IMR-90 (cell line): Measurements from ENCODE around the gene SLC16A7. TPM values are rescaled to one million over a fixed set of nuclear protein-coding genes. Genes with fewer than 3 reads are reported as not detected.

ENCODE experiments used
- ATAC-seq: fragments of 200-7000 bp; cut with Tn5 transposase; 2 replicates; pipeline ENCODE4 v1.9.1; 2020; ENCODE audit warnings: low read depth, mild to moderate bottlenecking, moderate library complexity
- BruUV-seq: library from RNA; stranded (reverse); fragments of 400-500 nt; replicated peaks from 2 replicates; lab custom pipeline; 2021; lab: Mats Ljungman, UMichigan
- CTCF ChIA-PET: fragments of 300-600 bp; formaldehyde crosslinking; extraction: SDS; loops from one replicate; lab custom pipeline; 2021; ENCODE audit warnings: antibody characterized with exemption; lab: Yijun Ruan, JAX
- POLR2A ChIA-PET: fragments of 300-600 bp; sonication (Branson Sonifier 250); formaldehyde crosslinking; loops from one replicate; lab custom pipeline; 2022; ENCODE audit warnings: antibody characterized with exemption; ENCODE audit not compliant: unreplicated experiment; lab: Charles Lee
- DNase-seq: peaks from one replicate; pipeline ENCODE4 v3.0.0; 2013
- H2AFZ ChIP-seq: replicated peaks from 2 replicates; pipeline ENCODE3; 2013; ENCODE audit warnings: low read length, mild to moderate bottlenecking; ENCODE audit not compliant: poor library complexity
- H2AK5ac ChIP-seq: 2 replicates; pipeline ENCODE4 v1.6.1; 2013; ENCODE audit warnings: low read depth, low read length, inconsistent platforms
- H2AK9ac ChIP-seq: replicated peaks from 2 replicates; pipeline ENCODE3; 2013; ENCODE audit warnings: mild to moderate bottlenecking, low read depth, low read length, moderate library complexity; ENCODE audit not compliant: poor library complexity
- H2BK120ac ChIP-seq: 2 replicates; pipeline ENCODE4 v1.6.1; 2013; ENCODE audit warnings: low read depth, low read length, inconsistent platforms
- H2BK15ac ChIP-seq: 3 replicates; pipeline ENCODE4 v1.6.1; 2013; ENCODE audit warnings: low read depth, low read length, inconsistent platforms
- H2BK20ac ChIP-seq: 2 replicates; pipeline ENCODE4 v1.6.1; 2013; ENCODE audit warnings: low read depth, mild to moderate bottlenecking, inconsistent platforms, low read length, moderate library complexity
- H2BK5ac ChIP-seq: 2 replicates; pipeline ENCODE4 v1.6.1; 2013; ENCODE audit warnings: mild to moderate bottlenecking, low read depth, low read length, inconsistent platforms; ENCODE audit not compliant: poor library complexity, severe bottlenecking
- H3K14ac ChIP-seq: replicated peaks from 2 replicates; pipeline ENCODE4 v1.6.1; 2013; ENCODE audit warnings: low read depth, low read length, inconsistent platforms
- H3K18ac ChIP-seq: 2 replicates; pipeline ENCODE4 v1.6.1; 2013; ENCODE audit warnings: low read depth, low read length, control low read depth
- H3K23ac ChIP-seq: 2 replicates; pipeline ENCODE4 v1.6.1; 2013; ENCODE audit warnings: low read depth, low read length, inconsistent platforms
- H3K27ac ChIP-seq: 2 replicates; pipeline ENCODE4 v1.5.1; 2013; ENCODE audit warnings: mild to moderate bottlenecking, control low read depth, low read length; ENCODE audit not compliant: insufficient read depth
- H3K27me3 ChIP-seq: 2 replicates; pipeline ENCODE4 v1.6.1; 2013; ENCODE audit warnings: low read length; ENCODE audit not compliant: control insufficient read depth, insufficient read depth
- H3K36me3 ChIP-seq: 2 replicates; pipeline ENCODE4 v1.6.1; 2013; ENCODE audit warnings: low read length, mixed read lengths; ENCODE audit not compliant: control insufficient read depth, insufficient read depth
- H3K4ac ChIP-seq: 2 replicates; pipeline ENCODE4 v1.6.1; 2013; ENCODE audit warnings: low read depth, low read length, inconsistent platforms
- H3K4me1 ChIP-seq: 2 replicates; pipeline ENCODE4 v1.6.1; 2013; ENCODE audit warnings: low read length, mixed read lengths; ENCODE audit not compliant: control insufficient read depth, insufficient read depth
- H3K4me2 ChIP-seq: 2 replicates; pipeline ENCODE4 v1.6.1; 2013; ENCODE audit warnings: low read depth, mild to moderate bottlenecking, control low read depth, low read length, moderate library complexity
- H3K4me3 ChIP-seq: 2 replicates; pipeline ENCODE4 v1.5.1; 2013; ENCODE audit warnings: low read depth, mild to moderate bottlenecking, control low read depth, low read length, moderate library complexity; ENCODE audit not compliant: insufficient read depth
- H3K56ac ChIP-seq: 2 replicates; pipeline ENCODE4 v1.6.1; 2013; ENCODE audit warnings: low read length, inconsistent platforms; ENCODE audit not compliant: insufficient read depth; ENCODE audit errors: extremely low read depth
- H3K79me1 ChIP-seq, 2 experiments: 2 replicates each; pipeline ENCODE4 v1.6.1; 2013; ENCODE audit warnings: low read length in 2 of 2, inconsistent platforms in 1 of 2, low read depth in 1 of 2
- H3K9ac ChIP-seq: 2 replicates; pipeline ENCODE4 v1.6.1; 2013; ENCODE audit warnings: low read depth, low read length, control low read depth
- H3K9me1 ChIP-seq: 2 replicates; pipeline ENCODE4 v1.6.1; 2013; ENCODE audit warnings: low read length, inconsistent platforms; ENCODE audit not compliant: insufficient read depth
- H3K9me3 ChIP-seq: 2 replicates; pipeline ENCODE4 v1.6.1; 2013; ENCODE audit warnings: low read length; ENCODE audit not compliant: control insufficient read depth, insufficient read depth
- H4K20me1 ChIP-seq: 2 replicates; pipeline ENCODE4 v1.6.1; 2013; ENCODE audit warnings: low read length, inconsistent platforms; ENCODE audit not compliant: insufficient read depth
- H4K5ac ChIP-seq: 2 replicates; pipeline ENCODE4 v1.6.1; 2013; ENCODE audit warnings: mild to moderate bottlenecking, low read depth, low read length, control low read depth
- H4K8ac ChIP-seq, 2 experiments: 2 replicates each; pipeline ENCODE4 v1.6.1; 2013; ENCODE audit warnings: low read depth in 2 of 2, low read length in 2 of 2, control low read depth in 1 of 2, inconsistent platforms in 1 of 2
- H4K91ac ChIP-seq: 2 replicates; pipeline ENCODE4 v1.6.1; 2013; ENCODE audit warnings: low read depth, low read length, inconsistent platforms; ENCODE audit not compliant: insufficient read depth
- CEBPB ChIP-seq: IDR thresholded peaks from 2 replicates; pipeline ENCODE4 v1.6.1; 2012; ENCODE audit warnings: low read depth, low read length, improper control_type of control experiment
- CHD1 ChIP-seq: IDR thresholded peaks from 2 replicates; pipeline ENCODE4 v1.6.1; 2012; ENCODE audit warnings: low read depth, low read length, improper control_type of control experiment
- FOS ChIP-seq: fragments of 150-350 bp; IDR thresholded peaks from 2 replicates; pipeline ENCODE4 v1.6.1; 2016; ENCODE audit warnings: low read depth, low read length
- MAFK ChIP-seq: IDR thresholded peaks from 2 replicates; pipeline ENCODE4 v1.6.1; 2012; ENCODE audit warnings: low read depth, low read length, improper control_type of control experiment
- RAD21 ChIP-seq: IDR thresholded peaks from 2 replicates; pipeline ENCODE4 v1.6.1; 2012; ENCODE audit warnings: low read length, improper control_type of control experiment
- RFX5 ChIP-seq: IDR thresholded peaks from 2 replicates; pipeline ENCODE4 v1.8.0; 2012; ENCODE audit warnings: low read depth, mild to moderate bottlenecking, low read length, moderate library complexity
- WGBS, 2 experiments: methylation state at CpG; one replicate each; pipeline versions ENCODE4 v1.1.5 to v1.1.7; 2013; ENCODE audit warnings: missing lambda C conversion rate in 2 of 2; ENCODE audit not compliant: insufficient read length in 1 of 2; ENCODE audit errors: extremely low coverage in 2 of 2; 5-methylcytosine and 5-hydroxymethylcytosine counted together
- dilution Hi-C: fragments of 300-500 bp; cut with HindIII; formaldehyde crosslinking; loops from one replicate; pipeline ENCODE4 v1.14.3; 2018; ENCODE audit warnings: low sequenced_read_pairs; ENCODE audit not compliant: unreplicated experiment
- in situ Hi-C: fragments of 300-500 bp; cut with MboI; formaldehyde crosslinking; loops from 3 replicates; pipeline ENCODE4 v1.14.3; 2019; ENCODE audit warnings: low sequenced_read_pairs, inconsistent platforms, mixed read lengths
- intact Hi-C: fragments of 100-400 bp; cut with micrococcal nuclease; formaldehyde crosslinking; loops from 2 replicates; pipeline ENCODE4 v1.10.0; 2022
- polyA plus RNA-seq, 3 experiments: library from polyadenylated mRNA; depleted of rRNA; stranded (reverse); fragments of >200 nt; gene quantifications; 2 replicates each; pipeline ENCODE4 v1.2.3, GENCODE V29; 2012; ENCODE audit warnings: low replicate concordance in 1 of 3
- total RNA-seq: library from RNA; depleted of rRNA; stranded (reverse); fragments of >200 nt; gene quantifications from 2 replicates; pipeline ENCODE4 v1.2.3, GENCODE V29; 2012

Gene SLC16A7
- total and polyA plus RNA-seq, 2 of the 4 experiments (the other 2 are of a cell fraction) = 2.6 to 21.5 TPM

DNA sequence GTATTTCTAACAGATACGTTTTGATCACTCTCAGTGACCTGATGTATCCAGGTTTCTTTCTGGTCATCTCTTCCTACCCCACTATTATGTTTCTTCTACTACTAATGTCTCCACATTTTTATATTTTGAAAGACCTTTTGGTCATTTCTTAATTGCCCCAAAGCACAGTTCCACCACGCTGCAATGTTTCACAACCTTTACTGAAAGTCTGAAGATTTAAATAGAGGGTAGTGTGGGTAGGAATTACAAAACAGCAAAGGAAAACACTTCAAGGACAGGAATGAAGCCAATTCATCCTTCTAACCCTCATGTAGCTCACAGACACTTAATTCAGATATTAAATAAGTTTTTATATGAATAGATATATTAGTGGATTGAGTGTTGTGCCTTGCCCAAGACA, 36.1 kb upstream of the SLC16A7 start:
- Histone ChIP-seq H3K4me1 (no peaks in the 10 kb centered on the region), H3K27ac (no peak overlapping the region), H2BK20ac (no peak overlapping the region), H3K4ac (no peak overlapping the region), H2AFZ (no peak overlapping the region), H3K79me1 (no peaks in the 10 kb centered on the region), H3K4me3 (no peak overlapping the region), H4K5ac (no peak overlapping the region), H4K20me1 (no peaks in the 10 kb centered on the region), H3K36me3 (no peaks in the 10 kb centered on the region), H2BK15ac (no peak overlapping the region), H2BK5ac (no peak overlapping the region), H2AK5ac (no peak overlapping the region), H3K18ac (no peak overlapping the region), H3K14ac (no peak overlapping the region), H3K27me3 (no peaks in the 10 kb centered on the region), H3K56ac (no peak overlapping the region), H4K91ac (no peak overlapping the region), H3K23ac (no peak overlapping the region), H4K8ac (no peak overlapping the region), H3K4me2 (no peak overlapping the region), H3K9me3 (no peaks in the 10 kb centered on the region), H2BK120ac (no peak overlapping the region), H3K9me1 (no peaks in the 10 kb centered on the region), H2AK9ac (no peak overlapping the region), H3K9ac (no peak overlapping the region)
- ATAC-seq (no peak), DNase-seq (no peak)
- ChIA-PET CTCF (no interaction called here), POLR2A (no interaction called here)
- intact Hi-C loops (loop anchor here (5.0 kb wide), 1 partner anchor 37 kb away; no protein-coding TSS in a partner anchor), in situ Hi-C loops (no loop called here), dilution Hi-C loops (no loop called here)
- TF ChIP-seq RAD21 (no peak), CEBPB (no peak), MAFK (no peak), FOS (no peak), RFX5 (no peak), CHD1 (no peak)
- no TSS peak for BruUV-seq
- no CpG with 5 or more reads among the region's 2 CpGs for WGBS, 2 experiments
